A549 treated with GW870086 at 1 μM for 4 hours (cell line): Measurements from ENCODE around the gene USP17L26. TPM values are rescaled to one million over a fixed set of nuclear protein-coding genes. Genes with fewer than 3 reads are reported as not detected.

Experiments
- total RNA-seq: library from RNA; stranded (reverse); fragments of 200-300 nt; extraction: Qiagen RNA extraction; gene quantifications from 5 replicates; pipeline ENCODE4 v1.2.3, GENCODE V29; 2022; ENCODE audit warnings: low read depth

USP17L26 gene, protein sequence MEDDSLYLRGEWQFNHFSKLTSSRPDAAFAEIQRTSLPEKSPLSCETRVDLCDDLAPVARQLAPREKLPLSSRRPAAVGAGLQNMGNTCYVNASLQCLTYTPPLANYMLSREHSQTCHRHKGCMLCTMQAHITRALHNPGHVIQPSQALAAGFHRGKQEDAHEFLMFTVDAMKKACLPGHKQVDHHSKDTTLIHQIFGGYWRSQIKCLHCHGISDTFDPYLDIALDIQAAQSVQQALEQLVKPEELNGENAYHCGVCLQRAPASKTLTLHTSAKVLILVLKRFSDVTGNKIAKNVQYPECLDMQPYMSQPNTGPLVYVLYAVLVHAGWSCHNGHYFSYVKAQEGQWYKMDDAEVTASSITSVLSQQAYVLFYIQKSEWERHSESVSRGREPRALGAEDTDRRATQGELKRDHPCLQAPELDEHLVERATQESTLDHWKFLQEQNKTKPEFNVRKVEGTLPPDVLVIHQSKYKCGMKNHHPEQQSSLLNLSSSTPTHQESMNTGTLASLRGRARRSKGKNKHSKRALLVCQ
- not detected in 5 replicates for total RNA-seq

DNA sequence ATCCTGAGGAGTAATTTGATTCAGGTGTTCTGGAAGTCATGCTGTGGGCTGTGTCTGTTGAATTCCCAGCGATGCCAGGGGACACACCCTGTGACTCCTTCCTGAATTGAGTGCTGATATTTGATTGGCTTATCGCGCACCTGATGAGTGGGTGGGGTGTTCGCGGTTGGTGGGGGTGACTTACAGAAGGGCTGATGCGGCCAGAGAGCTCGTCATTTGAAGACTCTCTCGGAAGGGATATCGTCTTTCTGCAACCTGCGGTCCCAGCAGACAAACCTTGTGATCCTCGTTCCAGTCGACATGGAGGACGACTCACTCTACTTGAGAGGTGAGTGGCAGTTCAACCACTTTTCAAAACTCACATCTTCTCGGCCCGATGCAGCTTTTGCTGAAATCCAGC is at the start of gene USP17L26:
Gene USP17L26 (plus strand): TSS at position 301 of the 400 bp plus-strand sequence. CDS start 0 bp downstream, at position 301.

DNA sequence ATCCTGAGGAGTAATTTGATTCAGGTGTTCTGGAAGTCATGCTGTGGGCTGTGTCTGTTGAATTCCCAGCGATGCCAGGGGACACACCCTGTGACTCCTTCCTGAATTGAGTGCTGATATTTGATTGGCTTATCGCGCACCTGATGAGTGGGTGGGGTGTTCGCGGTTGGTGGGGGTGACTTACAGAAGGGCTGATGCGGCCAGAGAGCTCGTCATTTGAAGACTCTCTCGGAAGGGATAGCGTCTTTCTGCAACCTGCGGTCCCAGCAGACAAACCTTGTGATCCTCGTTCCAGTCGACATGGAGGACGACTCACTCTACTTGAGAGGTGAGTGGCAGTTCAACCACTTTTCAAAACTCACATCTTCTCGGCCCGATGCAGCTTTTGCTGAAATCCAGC is 9.6 kb upstream of the USP17L26 start, which contains the start of gene USP17L24:
Gene USP17L24 (plus strand): TSS at position 301 of the 400 bp plus-strand sequence. CDS start 0 bp downstream, at position 301.

DNA sequence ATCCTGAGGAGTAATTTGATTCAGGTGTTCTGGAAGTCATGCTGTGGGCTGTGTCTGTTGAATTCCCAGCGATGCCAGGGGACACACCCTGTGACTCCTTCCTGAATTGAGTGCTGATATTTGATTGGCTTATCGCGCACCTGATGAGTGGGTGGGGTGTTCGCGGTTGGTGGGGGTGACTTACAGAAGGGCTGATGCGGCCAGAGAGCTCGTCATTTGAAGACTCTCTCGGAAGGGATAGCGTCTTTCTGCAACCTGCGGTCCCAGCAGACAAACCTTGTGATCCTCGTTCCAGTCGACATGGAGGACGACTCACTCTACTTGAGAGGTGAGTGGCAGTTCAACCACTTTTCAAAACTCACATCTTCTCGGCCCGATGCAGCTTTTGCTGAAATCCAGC is 4.8 kb upstream of the USP17L26 start, which contains the start of gene USP17L25:
Gene USP17L25 (plus strand): TSS at position 301 of the 400 bp plus-strand sequence. CDS start 0 bp downstream, at position 301.

DNA sequence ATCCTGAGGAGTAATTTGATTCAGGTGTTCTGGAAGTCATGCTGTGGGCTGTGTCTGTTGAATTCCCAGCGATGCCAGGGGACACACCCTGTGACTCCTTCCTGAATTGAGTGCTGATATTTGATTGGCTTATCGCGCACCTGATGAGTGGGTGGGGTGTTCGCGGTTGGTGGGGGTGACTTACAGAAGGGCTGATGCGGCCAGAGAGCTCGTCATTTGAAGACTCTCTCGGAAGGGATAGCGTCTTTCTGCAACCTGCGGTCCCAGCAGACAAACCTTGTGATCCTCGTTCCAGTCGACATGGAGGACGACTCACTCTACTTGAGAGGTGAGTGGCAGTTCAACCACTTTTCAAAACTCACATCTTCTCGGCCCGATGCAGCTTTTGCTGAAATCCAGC is 4.6 kb downstream of the USP17L26 start, which contains the start of gene USP17L5:
Gene USP17L5 (plus strand): TSS at position 301 of the 400 bp plus-strand sequence. CDS start 0 bp downstream, at position 301.

DNA sequence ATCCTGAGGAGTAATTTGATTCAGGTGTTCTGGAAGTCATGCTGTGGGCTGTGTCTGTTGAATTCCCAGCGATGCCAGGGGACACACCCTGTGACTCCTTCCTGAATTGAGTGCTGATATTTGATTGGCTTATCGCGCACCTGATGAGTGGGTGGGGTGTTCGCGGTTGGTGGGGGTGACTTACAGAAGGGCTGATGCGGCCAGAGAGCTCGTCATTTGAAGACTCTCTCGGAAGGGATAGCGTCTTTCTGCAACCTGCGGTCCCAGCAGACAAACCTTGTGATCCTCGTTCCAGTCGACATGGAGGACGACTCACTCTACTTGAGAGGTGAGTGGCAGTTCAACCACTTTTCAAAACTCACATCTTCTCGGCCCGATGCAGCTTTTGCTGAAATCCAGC is 9.4 kb downstream of the USP17L26 start, which contains the start of gene USP17L27:
Gene USP17L27 (plus strand): TSS at position 301 of the 400 bp plus-strand sequence. CDS start 0 bp downstream, at position 301.

DNA sequence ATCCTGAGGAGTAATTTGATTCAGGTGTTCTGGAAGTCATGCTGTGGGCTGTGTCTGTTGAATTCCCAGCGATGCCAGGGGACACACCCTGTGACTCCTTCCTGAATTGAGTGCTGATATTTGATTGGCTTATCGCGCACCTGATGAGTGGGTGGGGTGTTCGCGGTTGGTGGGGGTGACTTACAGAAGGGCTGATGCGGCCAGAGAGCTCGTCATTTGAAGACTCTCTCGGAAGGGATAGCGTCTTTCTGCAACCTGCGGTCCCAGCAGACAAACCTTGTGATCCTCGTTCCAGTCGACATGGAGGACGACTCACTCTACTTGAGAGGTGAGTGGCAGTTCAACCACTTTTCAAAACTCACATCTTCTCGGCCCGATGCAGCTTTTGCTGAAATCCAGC is 14.1 kb downstream of the USP17L26 start, which contains the start of gene USP17L28:
Gene USP17L28 (plus strand): TSS at position 301 of the 400 bp plus-strand sequence. CDS start 0 bp downstream, at position 301.

DNA sequence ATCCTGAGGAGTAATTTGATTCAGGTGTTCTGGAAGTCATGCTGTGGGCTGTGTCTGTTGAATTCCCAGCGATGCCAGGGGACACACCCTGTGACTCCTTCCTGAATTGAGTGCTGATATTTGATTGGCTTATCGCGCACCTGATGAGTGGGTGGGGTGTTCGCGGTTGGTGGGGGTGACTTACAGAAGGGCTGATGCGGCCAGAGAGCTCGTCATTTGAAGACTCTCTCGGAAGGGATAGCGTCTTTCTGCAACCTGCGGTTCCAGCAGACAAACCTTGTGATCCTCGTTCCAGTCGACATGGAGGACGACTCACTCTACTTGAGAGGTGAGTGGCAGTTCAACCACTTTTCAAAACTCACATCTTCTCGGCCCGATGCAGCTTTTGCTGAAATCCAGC is 18.9 kb downstream of the USP17L26 start, which contains the start of gene USP17L29:
Gene USP17L29 (plus strand): TSS at position 301 of the 400 bp plus-strand sequence. CDS start 0 bp downstream, at position 301.

DNA sequence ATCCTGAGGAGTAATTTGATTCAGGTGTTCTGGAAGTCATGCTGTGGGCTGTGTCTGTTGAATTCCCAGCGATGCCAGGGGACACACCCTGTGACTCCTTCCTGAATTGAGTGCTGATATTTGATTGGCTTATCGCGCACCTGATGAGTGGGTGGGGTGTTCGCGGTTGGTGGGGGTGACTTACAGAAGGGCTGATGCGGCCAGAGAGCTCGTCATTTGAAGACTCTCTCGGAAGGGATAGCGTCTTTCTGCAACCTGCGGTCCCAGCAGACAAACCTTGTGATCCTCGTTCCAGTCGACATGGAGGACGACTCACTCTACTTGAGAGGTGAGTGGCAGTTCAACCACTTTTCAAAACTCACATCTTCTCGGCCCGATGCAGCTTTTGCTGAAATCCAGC is 28.4 kb downstream of the USP17L26 start, which contains the start of gene USP17L30:
Gene USP17L30 (plus strand): TSS at position 301 of the 400 bp plus-strand sequence. CDS start 0 bp downstream, at position 301.

Other genes starting within 250 kb of the USP17L26 start
- 0.08 TPM in 1 of 5 replicates, not detected in the others for gene FAM90A26, start 164.2 kb upstream of the USP17L26 start, total RNA-seq
- gene USP17L10, start 124.0 kb upstream of the USP17L26 start, total RNA-seq: not detected in 5 replicates
- gene USP17L11, start 119.3 kb upstream of the USP17L26 start, total RNA-seq: not detected in 5 replicates
- not detected in 5 replicates for gene USP17L12, start 114.5 kb upstream of the USP17L26 start, total RNA-seq
- not detected in 5 replicates for gene USP17L13, start 109.8 kb upstream of the USP17L26 start, total RNA-seq
- gene USP17L15, start 100.3 kb upstream of the USP17L26 start, total RNA-seq: not detected in 5 replicates
- gene USP17L17, start 90.8 kb upstream of the USP17L26 start, total RNA-seq: not detected in 5 replicates
- not detected in 5 replicates for gene USP17L18, start 86.0 kb upstream of the USP17L26 start, total RNA-seq
- gene USP17L19, start 81.3 kb upstream of the USP17L26 start, total RNA-seq: not detected in 5 replicates
- gene USP17L20, start 76.5 kb upstream of the USP17L26 start, total RNA-seq: not detected in 5 replicates
- gene USP17L21, start 71.8 kb upstream of the USP17L26 start, total RNA-seq: not detected in 5 replicates
- gene USP17L22, start 67.0 kb upstream of the USP17L26 start, total RNA-seq: not detected in 5 replicates
- not detected in 5 replicates for gene USP17L24, start 9.5 kb upstream of the USP17L26 start, total RNA-seq
- gene USP17L25, start 4.7 kb upstream of the USP17L26 start, total RNA-seq: not detected in 5 replicates
- not detected in 5 replicates for gene USP17L5, start 4.7 kb downstream of the USP17L26 start, total RNA-seq
- not detected in 5 replicates for gene USP17L27, start 9.5 kb downstream of the USP17L26 start, total RNA-seq
- not detected in 5 replicates for gene USP17L28, start 14.2 kb downstream of the USP17L26 start, total RNA-seq
- gene USP17L29, start 19.0 kb downstream of the USP17L26 start, total RNA-seq: not detected in 5 replicates
- not detected in 5 replicates for gene USP17L30, start 28.5 kb downstream of the USP17L26 start, total RNA-seq
- gene DEFB131A, start 109.8 kb downstream of the USP17L26 start, total RNA-seq: not detected in 5 replicates